Spinal cord (tissue), 10 donors: ENCODE measurements around the gene USP12. TPM values are rescaled to one million over a fixed set of nuclear protein-coding genes. Genes with fewer than 3 reads are reported as not detected.

Source experiments
- DNase-seq, 6 donors: peaks; one replicate each; pipeline versions ENCODE4 v3.0.0 to v3.0.0-alpha.2; 2013 to 2015; ENCODE audit warnings: low spot score in 6 of 6, low read depth in 4 of 6
- H3K27ac ChIP-seq: one replicate; pipeline ENCODE4 v1.5.1; 2013; ENCODE audit warnings: low read depth, low read length, control low read depth
- H3K27me3 ChIP-seq: one replicate; pipeline ENCODE4 v1.6.1; 2013; ENCODE audit warnings: low read length; ENCODE audit not compliant: control insufficient read depth, insufficient read depth
- H3K36me3 ChIP-seq: one replicate; pipeline ENCODE4 v1.6.1; 2013; ENCODE audit warnings: low read length; ENCODE audit not compliant: control insufficient read depth, insufficient read depth
- H3K4me1 ChIP-seq: one replicate; pipeline ENCODE4 v1.6.1; 2013; ENCODE audit warnings: low read length; ENCODE audit not compliant: control insufficient read depth, insufficient read depth
- H3K4me3 ChIP-seq: one replicate; pipeline ENCODE4 v1.5.1; 2013; ENCODE audit warnings: low read depth, low read length, control low read depth
- H3K9me3 ChIP-seq: one replicate; pipeline ENCODE4 v1.6.1; 2013; ENCODE audit warnings: low read length; ENCODE audit not compliant: control insufficient read depth, insufficient read depth
- WGBS: methylation state at CpG from one replicate; pipeline ENCODE4 v1.1.5; 2013; ENCODE audit warnings: missing lambda C conversion rate; ENCODE audit not compliant: insufficient coverage; 5-methylcytosine and 5-hydroxymethylcytosine counted together
- polyA plus RNA-seq, 2 donors: library from polyadenylated mRNA; unstranded; fragments of 120-200 nt; gene quantifications; one replicate each; pipeline ENCODE4 v1.2.1, GENCODE V29; 2013; ENCODE audit not compliant: insufficient read length in 2 of 2
- total RNA-seq, 2 donors: library from RNA; depleted of rRNA in 1 of 2; stranded (reverse); fragments of 120-200 nt in 1 of 2; fragments of >200 nt in 1 of 2; gene quantifications; one replicate each; pipeline versions ENCODE4 v1.2.3 to v1.2.4, GENCODE V29; 2013 to 2014
- donor health status: healthy.

USP12 gene
- total and polyA plus RNA-seq, 4 donors, result 20.6 to 70.7 (median 31.2) TPM

DNA sequence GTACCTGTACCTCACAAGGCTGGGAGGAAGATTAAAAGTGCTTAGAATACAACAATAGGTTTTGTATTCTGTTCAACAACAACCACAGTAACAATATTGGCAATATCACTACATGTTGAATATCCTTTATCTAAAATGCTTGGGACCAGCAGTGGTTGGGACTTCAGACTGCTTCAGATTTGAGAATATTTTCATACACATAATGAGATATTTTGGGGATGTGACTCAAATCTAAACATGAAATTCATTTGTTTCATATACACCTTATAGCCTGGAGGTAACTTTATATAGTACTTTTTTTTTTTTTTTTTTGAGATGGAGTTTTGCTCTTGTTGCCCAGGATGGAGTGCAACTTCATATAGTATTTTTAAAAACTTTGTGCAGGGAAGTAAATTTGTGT is 73.9 kb downstream of the USP12 start:
- no peak overlapping the region for H3K4me3 ChIP-seq
- no peak overlapping the region for H3K27ac ChIP-seq
- H3K9me3 ChIP-seq, result no peaks in the 10 kb centered on the region
- H3K27me3 ChIP-seq, result no peaks in the 10 kb centered on the region
- H3K4me1 ChIP-seq, result no peaks in the 10 kb centered on the region
- DNase-seq, result no peak
- peaks cover 7% of the 10 kb centered on the region for H3K36me3 ChIP-seq

DNA sequence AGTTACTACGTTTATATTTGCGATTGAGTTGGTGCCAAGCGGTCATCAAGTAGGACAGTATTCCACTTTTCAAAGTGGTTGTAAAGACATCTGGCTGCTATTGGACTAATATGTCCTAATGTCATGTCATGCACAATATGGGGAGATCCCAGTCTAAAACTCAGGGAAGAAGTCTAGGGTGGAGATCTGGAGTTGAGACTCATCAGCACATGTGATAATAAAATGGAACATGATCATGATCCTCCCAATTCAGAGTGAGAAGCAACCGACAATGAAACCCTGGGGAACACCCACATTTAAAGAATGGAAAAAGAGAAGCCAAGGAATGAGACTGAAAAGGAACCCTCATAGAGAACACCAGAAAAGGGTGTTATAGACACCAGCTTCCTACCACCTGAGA is 80.2 kb downstream of the USP12 start:
- no peaks in the 10 kb centered on the region for H3K27me3 ChIP-seq
- 96% methylated on average over 3 of the region's 4 CpGs for WGBS
- H3K4me3 ChIP-seq, result no peak overlapping the region
- H3K36me3 ChIP-seq, result peaks cover 14% of the 10 kb centered on the region
- H3K27ac ChIP-seq, result no peak overlapping the region
- no peaks in the 10 kb centered on the region for H3K9me3 ChIP-seq
- no peaks in the 10 kb centered on the region for H3K4me1 ChIP-seq
- no peak for DNase-seq

- H3K9me3 ChIP-seq, result no peaks in the 10 kb centered on the region
- H3K36me3 ChIP-seq, result peaks cover 10% of the 10 kb centered on the region
- DNase-seq, result peak in 2 of 6 donors; percentile 1 to 9
- WGBS, result 14% methylated on average over 1 of the region's 3 CpGs
- no peak overlapping the region for H3K27ac ChIP-seq
- no peak overlapping the region for H3K4me3 ChIP-seq
- no peaks in the 10 kb centered on the region for H3K4me1 ChIP-seq
- no peaks in the 10 kb centered on the region for H3K27me3 ChIP-seq
Measured at GRCh38 chr13:27088619-27089018, 83.0 kb downstream of the USP12 start.

DNA sequence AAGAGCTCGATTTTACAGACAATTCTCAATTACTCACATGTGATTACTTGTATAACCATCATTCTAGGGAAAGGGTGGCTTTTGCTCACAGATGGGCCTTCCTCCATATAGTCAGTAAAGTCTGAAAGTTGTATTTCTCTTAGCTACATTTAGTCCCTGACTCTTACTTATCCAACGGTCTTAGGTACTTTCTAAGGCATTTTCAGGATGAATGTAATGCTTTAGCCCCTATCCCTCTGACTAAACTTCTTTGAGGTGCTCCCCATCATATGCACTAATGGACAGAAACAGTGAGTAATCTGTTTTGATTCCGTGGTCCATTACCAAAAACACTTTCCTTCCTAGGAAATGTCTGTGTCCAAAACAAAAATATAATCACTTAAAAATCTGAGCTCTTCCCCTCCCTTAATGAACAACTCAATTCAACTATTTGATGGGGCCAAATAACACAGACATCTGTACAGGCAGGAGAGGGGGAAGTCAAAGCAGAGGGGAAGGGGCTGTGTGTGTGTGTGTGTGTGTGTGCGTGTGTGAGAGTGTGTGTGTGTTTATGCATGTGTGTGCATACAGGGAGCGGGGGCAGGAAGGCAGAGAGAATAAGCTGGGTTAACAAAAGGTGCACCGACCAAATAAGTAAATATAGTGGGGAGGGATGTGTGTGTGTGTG is 84.9 kb downstream of the USP12 start:
- 83% methylated on average over 3 of the region's 6 CpGs for WGBS
- no peak overlapping the region for H3K27ac ChIP-seq
- H3K4me1 ChIP-seq, result no peaks in the 10 kb centered on the region
- no peak for DNase-seq
- H3K4me3 ChIP-seq, result no peak overlapping the region
- peaks cover 10% of the 10 kb centered on the region for H3K36me3 ChIP-seq
- H3K27me3 ChIP-seq, result no peaks in the 10 kb centered on the region
- no peaks in the 10 kb centered on the region for H3K9me3 ChIP-seq

GRCh38 chr13:27083183-27083582 is 88.4 kb downstream of the USP12 start:
- no peaks in the 10 kb centered on the region for H3K9me3 ChIP-seq
- H3K36me3 ChIP-seq, result peaks cover 9% of the 10 kb centered on the region
- H3K4me3 ChIP-seq, result no peak overlapping the region
- DNase-seq, result no peak
- 100% methylated on average over 1 of the region's 4 CpGs for WGBS
- no peak overlapping the region for H3K27ac ChIP-seq
- no peaks in the 10 kb centered on the region for H3K27me3 ChIP-seq
- H3K4me1 ChIP-seq, result no peaks in the 10 kb centered on the region

DNA sequence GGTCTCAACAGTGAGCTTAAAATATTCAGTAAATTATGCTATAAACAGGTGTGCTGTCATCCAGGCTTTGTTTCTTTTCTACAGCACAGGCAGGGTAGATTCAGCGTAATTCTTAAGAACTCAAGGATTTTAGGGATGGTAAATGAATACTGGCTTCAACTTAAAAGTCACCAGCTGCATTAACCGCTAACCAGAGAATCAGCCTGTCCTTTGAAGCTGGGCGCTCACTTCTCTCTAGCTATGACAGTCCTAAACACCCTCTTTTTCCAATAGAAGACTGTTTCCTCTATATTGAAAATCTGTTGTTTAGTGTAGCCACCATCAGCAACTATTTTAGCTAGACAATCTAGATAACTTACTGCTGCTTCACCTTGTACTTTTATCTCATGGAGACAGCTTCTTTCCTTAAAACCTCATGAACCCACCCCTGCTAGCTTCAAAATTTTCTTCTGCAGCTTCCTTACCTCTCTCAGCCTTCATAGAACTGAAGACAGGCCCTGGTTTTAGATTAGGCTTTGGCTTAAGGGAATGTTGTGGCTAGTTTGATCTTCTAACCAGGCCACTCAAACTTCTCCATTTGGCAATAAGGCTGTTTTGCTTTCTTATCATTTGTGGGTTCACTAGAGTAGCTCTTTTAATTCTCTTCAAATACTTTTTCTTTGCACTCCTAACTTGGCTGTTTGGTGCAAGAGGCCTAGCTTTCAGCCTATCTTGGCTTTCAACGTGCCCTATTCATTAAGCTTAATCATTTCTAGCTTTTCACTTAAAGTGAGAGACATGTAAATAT is 89.5 kb downstream of the USP12 start:
- Histone ChIP-seq H3K4me3 (no peak overlapping the region), H3K27ac (no peak overlapping the region), H3K36me3 (peaks cover 5% of the 10 kb centered on the region), H3K4me1 (no peaks in the 10 kb centered on the region), H3K27me3 (no peaks in the 10 kb centered on the region), H3K9me3 (no peaks in the 10 kb centered on the region)
- DNase-seq, result no peak
- WGBS, result 83% methylated on average over 1 of the region's 4 CpGs

DNA sequence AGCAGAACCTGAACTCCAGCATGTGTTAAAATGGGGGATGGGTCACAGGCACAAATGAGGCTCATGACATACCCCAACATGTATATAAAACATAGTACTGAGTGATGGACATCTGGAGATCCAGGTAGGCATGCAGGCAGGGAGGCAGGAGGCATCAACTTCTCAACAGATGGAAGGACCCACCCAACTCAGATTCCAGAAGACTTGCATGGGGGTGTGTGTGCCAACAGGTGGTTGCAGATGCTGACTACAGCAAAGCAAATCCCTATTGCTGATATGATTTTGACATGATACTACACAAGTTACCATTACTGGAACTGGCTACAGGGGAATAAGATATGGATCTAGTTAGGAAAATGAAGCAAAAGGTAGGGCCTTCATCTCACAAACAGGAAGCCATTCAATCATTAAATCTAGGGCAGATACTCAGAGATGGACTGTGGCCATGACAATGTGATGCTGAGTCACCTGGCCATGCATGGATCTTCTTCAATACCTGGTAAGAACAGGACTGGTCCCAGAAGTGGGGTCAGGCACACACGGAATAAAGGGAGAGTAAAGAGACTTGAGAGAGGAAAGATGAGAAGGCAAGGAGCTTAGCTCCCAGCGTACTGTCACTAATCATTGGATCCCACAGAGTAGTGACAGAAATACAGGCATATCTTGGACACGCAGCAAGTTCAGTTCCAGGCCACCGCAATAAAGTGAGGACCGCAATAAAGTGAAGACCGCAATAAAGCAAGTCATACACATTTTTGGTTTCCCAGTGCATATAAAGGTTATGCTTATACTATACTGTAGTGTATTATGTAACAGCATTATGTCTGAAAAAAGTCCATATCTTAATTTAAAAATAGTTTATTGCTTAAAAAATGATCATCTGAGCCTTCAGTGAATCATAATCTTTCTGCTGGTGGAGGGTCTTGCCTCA is 91.3 kb downstream of the USP12 start:
- Histone ChIP-seq H3K9me3 (no peaks in the 10 kb centered on the region), H3K4me1 (no peaks in the 10 kb centered on the region), H3K4me3 (no peak overlapping the region), H3K27ac (no peak overlapping the region), H3K36me3 (peaks cover 2% of the 10 kb centered on the region), H3K27me3 (no peaks in the 10 kb centered on the region)
- 100% methylated on average over 2 of the region's 6 CpGs for WGBS
- DNase-seq, result no peak

DNA sequence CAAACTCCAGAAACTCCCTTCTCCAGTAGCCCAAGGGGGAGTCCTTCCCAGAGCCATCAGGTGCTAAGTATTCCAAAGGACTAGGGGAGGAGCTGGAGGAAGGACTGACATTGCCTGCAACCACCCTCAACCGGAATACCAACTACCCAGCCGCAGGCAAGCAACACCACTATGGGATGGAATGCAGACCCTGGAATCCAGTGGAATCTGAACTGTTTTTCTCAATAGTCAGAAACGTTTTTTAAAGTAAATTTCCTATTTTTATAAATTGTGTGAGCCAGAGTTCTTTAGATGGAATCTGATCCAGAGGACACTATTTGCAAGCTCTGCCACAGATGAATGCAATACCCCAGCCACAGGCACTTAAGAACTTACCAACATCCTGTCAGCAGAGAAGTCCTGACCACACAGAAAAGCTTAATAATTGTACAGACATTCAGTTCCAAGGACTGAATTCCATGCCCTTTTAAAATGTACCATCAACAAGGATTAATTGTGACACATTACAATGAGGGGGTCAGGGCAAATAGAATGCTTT is 92.1 kb downstream of the USP12 start:
- DNase-seq, result no peak
- H3K4me1 ChIP-seq, result no peaks in the 10 kb centered on the region
- WGBS, result no CpG with 5 or more reads among the region's 3 CpGs
- no peaks in the 10 kb centered on the region for H3K9me3 ChIP-seq
- H3K4me3 ChIP-seq, result no peak overlapping the region
- H3K27me3 ChIP-seq, result no peaks in the 10 kb centered on the region
- no peak overlapping the region for H3K27ac ChIP-seq
- H3K36me3 ChIP-seq, result peaks cover 2% of the 10 kb centered on the region

GRCh38 chr13:27077451-27077850 is 94.2 kb downstream of the USP12 start:
- whole genome bisulfite sequencing, result no CpG with 5 or more reads among the region's 1 CpG
- H3K27me3 ChIP-seq, result no peaks in the 10 kb centered on the region
- H3K4me1 ChIP-seq, result no peaks in the 10 kb centered on the region
- H3K4me3 ChIP-seq, result no peak overlapping the region
- peaks cover 5% of the 10 kb centered on the region for H3K36me3 ChIP-seq
- no peak overlapping the region for H3K27ac ChIP-seq
- no peaks in the 10 kb centered on the region for H3K9me3 ChIP-seq
- DNase-seq, result peak in 1 of 6 donors; percentile 63
